ENCODE data around the gene C1QTNF8. TPM values are rescaled to one million over a fixed set of nuclear protein-coding genes. Genes with fewer than 3 reads are reported as not detected.

Gene C1QTNF8
- total RNA-seq, 1 experiment from 2014 or later: not detected

- no CpG with 5 or more reads among the region's 29 CpGs for WGBS (ENCODE audit: extremely low coverage, insufficient read length, low lambda C conversion rate)
- no peak overlapping the region for H3K18ac ChIP-seq (ENCODE audit: insufficient read length, low read depth, low read length)
- no peaks in the 10 kb centered on the region for H3K9me3 ChIP-seq (ENCODE audit: control insufficient read depth, low read depth, low read length)
- H3K9me3 Mint-ChIP-seq: peaks cover 4 to 9% of the 10 kb centered on the region in 2 experiments; a peak in 4 of 5 replicates
- H3K23me2 ChIP-seq (ENCODE audit: insufficient read length, low read depth, low read length, poor library complexity, severe bottlenecking): no peaks in the 10 kb centered on the region
- no peaks in the 10 kb centered on the region for H3K79me1 ChIP-seq (ENCODE audit: insufficient read depth, low read depth, low read length, poor library complexity, severe bottlenecking)
- H3K14ac ChIP-seq (ENCODE audit: insufficient read depth, low read length): no peak overlapping the region
- no peaks in the 10 kb centered on the region for H3K79me2 ChIP-seq (ENCODE audit: insufficient read depth, low read length)
- no peaks in the 10 kb centered on the region for H3K27me3 ChIP-seq (ENCODE audit: insufficient read depth, low read length)
- no peak overlapping the region for H3K9ac ChIP-seq (ENCODE audit: extremely low read depth, insufficient read length, low read length)
- no peak overlapping the region for H3K4ac ChIP-seq (ENCODE audit: low read depth, low read length)
- no peak for DNase-seq
- no peaks in the 10 kb centered on the region for H3K27me3 Mint-ChIP-seq (ENCODE audit: low read depth)
- H3K23ac ChIP-seq (ENCODE audit: insufficient read length, low read depth, low read length): no peak overlapping the region
- H3K27ac Mint-ChIP-seq: no peak overlapping the region
- H2BK15ac ChIP-seq (ENCODE audit: low read depth, low read length): no peak overlapping the region
- no peak overlapping the region for H2BK20ac ChIP-seq (ENCODE audit: low read depth, low read length, poor library complexity, severe bottlenecking)
- H2BK120ac ChIP-seq (ENCODE audit: low read depth, low read length, poor library complexity, severe bottlenecking): no peak overlapping the region
- H3K36me3 Mint-ChIP-seq (ENCODE audit: insufficient read depth in 1 of 3, low read depth in 3 of 3): peaks cover 0 to 5% (median 3%) of the 10 kb centered on the region in 3 experiments; a peak in 3 of 7 replicates
- no peak overlapping the region for H2BK5ac ChIP-seq (ENCODE audit: insufficient read length, low read length)
- no peaks in the 10 kb centered on the region for H4K20me1 ChIP-seq (ENCODE audit: control insufficient read depth, insufficient read depth, insufficient read length)
- H4K8ac ChIP-seq (replicated peaks; ENCODE audit: insufficient read length, low read depth, low read length): no peak overlapping the region
- no peak overlapping the region for H3K56ac ChIP-seq (ENCODE audit: insufficient read length, low read depth, low read length)
- H4K91ac ChIP-seq (ENCODE audit: insufficient read length, low read depth, low read length): no peak overlapping the region
- no peak overlapping the region for H2AK5ac ChIP-seq (ENCODE audit: insufficient read length, low read length)
- no peak overlapping the region for H4K5ac ChIP-seq (ENCODE audit: insufficient read length, low read depth, low read length)
- no peak overlapping the region for H2BK12ac ChIP-seq (ENCODE audit: insufficient read length, low read depth, low read length)
- H3K4me3 Mint-ChIP-seq: no peak overlapping the region
- TF ChIP-seq CTCF (conservative IDR thresholded peaks at IDR 0.05): no peak
- H3T11ph ChIP-seq (ENCODE audit: low read length): no peak overlapping the region
- no peak overlapping the region for H3K4me2 ChIP-seq (ENCODE audit: insufficient read depth, insufficient read length, low read length)
- H2AFZ ChIP-seq (ENCODE audit: low read length): no peak overlapping the region
- no peaks in the 10 kb centered on the region for H3K4me1 ChIP-seq (ENCODE audit: insufficient read depth, low read length)
- no peak overlapping the region for H3K27ac ChIP-seq (ENCODE audit: insufficient read length, low read depth, low read length)
- peaks cover 0 to 16% of the 10 kb centered on the region in 2 experiments; a peak in 2 of 4 replicates for H3K4me1 Mint-ChIP-seq
Observed at GRCh38 chr16:1094601-1095449, 1.2 kb downstream of the C1QTNF8 start.
